Panc1 (cell line): ENCODE results near the gene STAP1.

ENCODE experiments used
- CTCF ChIP-seq: fragments of 450-650 bp; IDR thresholded peaks from 2 replicates; pipeline ENCODE4 v1.5.1; 2017; ENCODE audit warnings: mild to moderate bottlenecking
- POLR2AphosphoS5 ChIP-seq: IDR thresholded peaks from 2 replicates; pipeline ENCODE4 v1.6.1; 2012; ENCODE audit warnings: mild to moderate bottlenecking, low read depth, low read length, moderate library complexity
- REST ChIP-seq, 2 experiments: IDR thresholded peaks; 2 replicates each; pipeline ENCODE4 v1.6.1; 2011 to 2012; ENCODE audit warnings: low read depth in 2 of 2, control low read depth in 1 of 2, low read length in 1 of 2, mild to moderate bottlenecking in 1 of 2, moderate library complexity in 1 of 2; ENCODE audit not compliant: insufficient read depth in 1 of 2

- TF ChIP-seq CTCF: no peak
- TF ChIP-seq POLR2AphosphoS5: peak; percentile 72
- TF ChIP-seq REST (IDR thresholded peaks at IDR 0.05; ENCODE audit: insufficient read depth in 1 of 2, low read depth in 2 of 2, low read length in 1 of 2): no peak
Measured at GRCh38 chr4:67545199-67546003, 13.1 kb upstream of the STAP1 start, which contains the start of gene CENPC.
